Small intestine (tissue), 7 donors: ENCODE data around the gene TUBE1. TPM values are rescaled to one million over a fixed set of nuclear protein-coding genes. Genes with fewer than 3 reads are reported as not detected.

ENCODE experiments used
- DNase-seq, 2 donors: peaks; one replicate each; pipeline versions ENCODE4 v3.0.0 to v3.0.0-alpha.2; 2013
- FAIRE-seq: peaks from 2 replicates; lab custom pipeline; 2012; peaks lifted over from hg19 to GRCh38; lab: Jason Lieb, UNC
- H3K27ac ChIP-seq, 3 donors: one replicate each; pipeline ENCODE4 v1.5.1; 2013; ENCODE audit warnings: low read length in 2 of 3, mild to moderate bottlenecking in 2 of 3, control low read depth in 1 of 3, inconsistent platforms in 1 of 3, low read depth in 1 of 3, moderate library complexity in 1 of 3
- H3K27me3 ChIP-seq, 3 donors: one replicate each; pipeline ENCODE4 v1.6.1; 2013; ENCODE audit warnings: low read length in 3 of 3, inconsistent platforms in 1 of 3; ENCODE audit not compliant: control insufficient read depth in 3 of 3, insufficient read depth in 3 of 3
- H3K36me3 ChIP-seq, 3 donors: one replicate each; pipeline ENCODE4 v1.6.1; 2013; ENCODE audit warnings: low read length in 3 of 3, inconsistent platforms in 1 of 3, low read depth in 1 of 3, mild to moderate bottlenecking in 1 of 3, moderate library complexity in 1 of 3; ENCODE audit not compliant: control insufficient read depth in 3 of 3, insufficient read depth in 2 of 3
- H3K4me1 ChIP-seq, 3 donors: one replicate each; pipeline ENCODE4 v1.6.1; 2013; ENCODE audit warnings: low read length in 2 of 3, inconsistent platforms in 1 of 3, low read depth in 1 of 3, mild to moderate bottlenecking in 1 of 3, moderate library complexity in 1 of 3; ENCODE audit not compliant: control insufficient read depth in 3 of 3, insufficient read depth in 2 of 3
- H3K4me3 ChIP-seq, 3 donors: one replicate each; pipeline ENCODE4 v1.5.1; 2013; ENCODE audit warnings: low read length in 3 of 3, control low read depth in 1 of 3, inconsistent platforms in 1 of 3, low read depth in 1 of 3, mild to moderate bottlenecking in 1 of 3, moderate library complexity in 1 of 3
- H3K9me3 ChIP-seq, 2 donors: one replicate each; pipeline ENCODE4 v1.6.1; 2013; ENCODE audit warnings: low read depth in 1 of 2, low read length in 1 of 2; ENCODE audit not compliant: control insufficient read depth in 2 of 2, insufficient read depth in 1 of 2
- WGBS, 3 donors: extraction: QIAGEN DNeasy Blood & Tissue Kit; methylation state at CpG; one replicate each; pipeline ENCODE4 v1.1.7; 2013; 5-methylcytosine and 5-hydroxymethylcytosine counted together
- polyA plus RNA-seq, 4 donors: library from polyadenylated mRNA; stranded (reverse) in 3 of 4; unstranded in 1 of 4; fragments of 200-250 nt in 3 of 4; fragments of 120-200 nt in 1 of 4; gene quantifications; one replicate each; pipeline versions ENCODE4 v1.2.1 to v1.2.3, GENCODE V29; 2013
- donor health status: healthy with polysubstance abuse.
- donor health status: control.
- donor health status: control.
- donor health status: Bipolar disorder and iron deficiency.
- donor health status: healthy.

The TUBE1 gene
- polyA plus RNA-seq, 4 donors, result 4.9 to 29.3 (median 9.8) TPM

GRCh38 chr6:112029045-112029822 is 58.0 kb downstream of the TUBE1 start:
- Histone ChIP-seq H3K4me3 (no peak overlapping the region), H3K4me1 (no peaks in the 10 kb centered on the region), H3K27ac (no peak overlapping the region), H3K36me3 (no peaks in the 10 kb centered on the region), H3K27me3 (no peaks in the 10 kb centered on the region), H3K9me3 (peaks cover 0 to 3% of the 10 kb centered on the region in 2 donors)
- DNase-seq, result peak; percentile 57 to 61
- 76 to 78% (median 76%) methylated on average over 15 of the region's 15 CpGs for WGBS, 3 donors
- no peak for FAIRE-seq

GRCh38 chr6:112027942-112028674 is 59.2 kb downstream of the TUBE1 start:
- FAIRE-seq, result no peak
- peak overlapping the region in 1 of 3 donors; percentile 76 for H3K27ac ChIP-seq

GRCh38 chr6:112026933-112027332 is 60.3 kb downstream of the TUBE1 start:
- H3K9me3 ChIP-seq, result peaks cover 0 to 9% of the 10 kb centered on the region in 2 donors
- DNase-seq (no peak), FAIRE-seq (no peak)
- H3K27me3 ChIP-seq, result no peaks in the 10 kb centered on the region
- H3K4me3 ChIP-seq, result no peak overlapping the region
- H3K36me3 ChIP-seq, result no peaks in the 10 kb centered on the region
- peak overlapping the region in 1 of 3 donors; percentile 53 for H3K27ac ChIP-seq
- 63 to 82% (median 74%) methylated on average over 4 of the region's 4 CpGs for WGBS, 3 donors
- H3K4me1 ChIP-seq, result no peaks in the 10 kb centered on the region

More at GRCh38 chr6:112027942-112028674, 59.2 kb downstream of the TUBE1 start:
- Histone ChIP-seq H3K4me1 (no peaks in the 10 kb centered on the region), H3K27me3 (no peaks in the 10 kb centered on the region), H3K9me3 (peaks cover 0 to 9% of the 10 kb centered on the region in 2 donors), H3K36me3 (no peaks in the 10 kb centered on the region), H3K4me3 (no peak overlapping the region)
- peak in 1 of 2 donors; percentile 61 for DNase-seq
- WGBS, 3 donors, result 54 to 62% (median 57%) methylated on average over 3 of the region's 3 CpGs

- 90 to 97% (median 96%) methylated on average over 4 of the region's 4 CpGs for WGBS, 3 donors
- Histone ChIP-seq H3K36me3 (no peaks in the 10 kb centered on the region), H3K4me3 (no peak overlapping the region), H3K9me3 (peaks cover 0 to 9% of the 10 kb centered on the region in 2 donors), H3K4me1 (peaks cover 0 to 2% (median 0%) of the 10 kb centered on the region in 3 donors), H3K27me3 (no peaks in the 10 kb centered on the region), H3K27ac (no peak overlapping the region)
- DNase-seq (no peak), FAIRE-seq (no peak)
These were observed 62.8 kb downstream of the TUBE1 start for GRCh38 chr6:112024464-112024863.

- peaks cover 0 to 9% of the 10 kb centered on the region in 2 donors for H3K9me3 ChIP-seq
- no peak for DNase-seq
- no peak for FAIRE-seq
- no peaks in the 10 kb centered on the region for H3K36me3 ChIP-seq
- H3K4me1 ChIP-seq, result peaks cover 0 to 8% (median 2%) of the 10 kb centered on the region in 3 donors
- no peak overlapping the region for H3K4me3 ChIP-seq
- H3K27ac ChIP-seq, result no peak overlapping the region
- no peaks in the 10 kb centered on the region for H3K27me3 ChIP-seq
These were observed 64.5 kb downstream of the TUBE1 start for GRCh38 chr6:112022749-112023148.

- no peak overlapping the region for H3K27ac ChIP-seq
- H3K9me3 ChIP-seq, result peaks cover 0 to 9% of the 10 kb centered on the region in 2 donors
- H3K4me1 ChIP-seq, result peaks cover 0 to 8% (median 2%) of the 10 kb centered on the region in 3 donors
- 36 to 60% (median 41%) methylated on average over 6 of the region's 6 CpGs for WGBS, 3 donors
- no peak overlapping the region for H3K4me3 ChIP-seq
- no peaks in the 10 kb centered on the region for H3K36me3 ChIP-seq
- no peak for DNase-seq
- FAIRE-seq, result no peak
- no peaks in the 10 kb centered on the region for H3K27me3 ChIP-seq
These were observed 65.5 kb downstream of the TUBE1 start for GRCh38 chr6:112021691-112022310.

Other genes starting within 250 kb of the TUBE1 start
- 10 to 100 TPM; 17.9 to 33.8 (median 24.8) TPM for gene FYN, start 214.0 kb downstream of the TUBE1 start, polyA plus RNA-seq
- gene CCN6, start 33.4 kb downstream of the TUBE1 start, polyA plus RNA-seq, result under 1 TPM in 1 of 4 donors, not detected in 3; 0.28 TPM
- 1 to 10 TPM in 3 of 4 donors, not detected in 1; 5.3 to 7.6 (median 6.8) TPM for gene FAM229B, start 109 bp upstream of the TUBE1 start, polyA plus RNA-seq
- 10 to 100 TPM in 2 of 4 donors, 1 to 10 TPM in 2; 2.0 to 29.7 (median 9.1) TPM for gene LAMA4, start 167.1 kb upstream of the TUBE1 start, polyA plus RNA-seq